ENCODE results near the gene OSBPL8.

DNA sequence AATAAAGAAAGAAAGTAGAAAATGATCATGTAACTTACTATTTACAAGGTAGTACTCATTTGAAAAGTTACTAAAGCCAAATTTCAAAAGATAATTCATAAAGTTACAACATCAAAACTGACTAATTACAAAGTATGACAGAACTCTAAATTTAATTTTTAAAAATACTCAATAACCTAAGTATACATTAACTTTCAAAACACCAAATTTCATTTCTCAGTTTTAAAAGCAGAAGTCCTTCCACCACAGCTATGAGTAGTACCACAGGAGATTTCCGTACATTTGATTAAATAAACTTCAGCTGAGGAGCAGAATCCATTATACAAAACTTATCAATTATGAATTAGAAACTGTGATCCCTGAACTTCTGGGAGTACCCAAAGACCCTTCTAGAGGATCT is 110.6 kb downstream of the OSBPL8 start:
- TF ChIP-seq, protein P1, sequence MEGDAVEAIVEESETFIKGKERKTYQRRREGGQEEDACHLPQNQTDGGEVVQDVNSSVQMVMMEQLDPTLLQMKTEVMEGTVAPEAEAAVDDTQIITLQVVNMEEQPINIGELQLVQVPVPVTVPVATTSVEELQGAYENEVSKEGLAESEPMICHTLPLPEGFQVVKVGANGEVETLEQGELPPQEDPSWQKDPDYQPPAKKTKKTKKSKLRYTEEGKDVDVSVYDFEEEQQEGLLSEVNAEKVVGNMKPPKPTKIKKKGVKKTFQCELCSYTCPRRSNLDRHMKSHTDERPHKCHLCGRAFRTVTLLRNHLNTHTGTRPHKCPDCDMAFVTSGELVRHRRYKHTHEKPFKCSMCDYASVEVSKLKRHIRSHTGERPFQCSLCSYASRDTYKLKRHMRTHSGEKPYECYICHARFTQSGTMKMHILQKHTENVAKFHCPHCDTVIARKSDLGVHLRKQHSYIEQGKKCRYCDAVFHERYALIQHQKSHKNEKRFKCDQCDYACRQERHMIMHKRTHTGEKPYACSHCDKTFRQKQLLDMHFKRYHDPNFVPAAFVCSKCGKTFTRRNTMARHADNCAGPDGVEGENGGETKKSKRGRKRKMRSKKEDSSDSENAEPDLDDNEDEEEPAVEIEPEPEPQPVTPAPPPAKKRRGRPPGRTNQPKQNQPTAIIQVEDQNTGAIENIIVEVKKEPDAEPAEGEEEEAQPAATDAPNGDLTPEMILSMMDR (IDR thresholded peaks at IDR 0.05): no peak
- no peak for TF ChIP-seq ZFX (IDR thresholded peaks at IDR 0.05; ENCODE audit: borderline replicate concordance)

Measured in 22Rv1 (cell line).